ENCODE data around the gene GRB10.

The GRB10 gene

DNA sequence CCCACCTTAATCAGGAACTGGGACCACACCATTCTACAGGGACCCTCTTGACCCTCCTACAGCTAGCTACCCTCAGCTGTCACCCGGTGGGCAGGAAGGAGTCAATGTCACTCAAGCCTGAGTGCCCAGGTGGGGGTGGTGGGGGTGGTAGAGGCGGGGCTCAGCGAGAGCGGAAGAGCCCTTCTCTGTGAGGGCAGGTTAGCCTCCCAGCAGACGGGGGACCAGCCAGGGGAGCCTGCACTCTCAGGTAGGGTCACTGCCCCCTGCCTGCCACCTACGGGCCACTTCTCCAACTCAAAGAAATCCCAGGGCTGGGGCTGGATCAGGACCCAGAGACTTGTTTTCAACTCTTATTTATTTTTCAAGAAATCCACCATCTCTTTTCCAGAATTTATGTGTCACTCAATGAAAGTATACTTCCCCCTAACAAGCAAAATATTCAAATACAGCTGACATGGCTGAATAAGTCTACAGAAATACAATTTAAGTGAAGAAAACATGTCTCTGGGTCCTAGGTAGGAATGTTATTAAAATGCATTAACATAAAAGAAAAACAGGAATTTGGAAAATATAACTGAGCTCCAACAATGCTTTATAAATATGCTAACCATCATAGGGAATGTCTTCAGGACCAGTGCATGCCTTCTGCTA is 154.1 kb downstream of the GRB10 start:
- no peak for DNase-seq

DNA sequence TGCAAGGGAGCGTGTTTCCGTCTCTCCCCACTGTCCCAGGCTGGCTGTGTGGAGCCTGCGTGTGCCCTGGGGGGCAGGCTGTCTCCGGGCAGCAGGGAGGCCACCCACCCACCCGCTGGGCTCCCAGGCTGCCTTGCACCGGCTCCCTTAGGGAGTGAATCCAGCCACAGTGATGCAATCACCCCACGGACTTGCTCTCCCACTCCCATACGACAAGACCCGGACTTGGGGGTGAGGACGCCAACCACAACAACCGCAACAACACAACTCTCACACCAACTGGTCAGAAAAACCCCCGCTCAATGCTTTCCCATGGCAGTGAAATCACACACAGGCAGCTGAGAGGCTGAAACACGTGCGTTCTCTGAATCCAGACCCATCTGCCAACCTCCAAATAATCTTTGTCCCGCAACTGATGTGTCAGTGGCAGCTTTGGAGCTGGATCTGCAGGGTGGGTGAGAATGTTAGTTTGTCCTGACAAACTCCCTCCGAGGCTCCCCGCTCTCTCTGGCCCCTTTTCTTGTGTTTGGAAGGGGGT is 154.8 kb downstream of the GRB10 start:
- DNase-seq = no peak

DNA sequence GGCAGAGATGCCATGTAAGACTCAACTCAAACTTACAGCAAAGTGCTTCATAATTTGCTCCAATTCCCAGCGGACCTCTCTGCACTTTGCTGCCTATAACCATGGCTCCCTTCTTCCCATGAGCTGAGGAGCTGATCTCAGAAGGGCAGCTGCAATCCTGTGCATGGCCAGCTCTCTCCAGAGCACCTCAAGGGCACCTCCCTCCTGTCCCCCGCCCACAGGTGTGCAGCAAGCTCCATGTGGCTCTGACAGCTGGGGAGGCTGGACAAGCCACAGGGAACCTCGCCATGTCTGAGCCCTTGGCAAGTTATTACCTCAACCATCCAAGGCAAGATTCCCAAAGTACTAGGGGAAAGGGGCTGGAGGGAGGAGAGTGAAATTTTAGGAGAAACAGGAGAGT is 156.4 kb downstream of the GRB10 start:
- DNase-seq = no peak

DNA sequence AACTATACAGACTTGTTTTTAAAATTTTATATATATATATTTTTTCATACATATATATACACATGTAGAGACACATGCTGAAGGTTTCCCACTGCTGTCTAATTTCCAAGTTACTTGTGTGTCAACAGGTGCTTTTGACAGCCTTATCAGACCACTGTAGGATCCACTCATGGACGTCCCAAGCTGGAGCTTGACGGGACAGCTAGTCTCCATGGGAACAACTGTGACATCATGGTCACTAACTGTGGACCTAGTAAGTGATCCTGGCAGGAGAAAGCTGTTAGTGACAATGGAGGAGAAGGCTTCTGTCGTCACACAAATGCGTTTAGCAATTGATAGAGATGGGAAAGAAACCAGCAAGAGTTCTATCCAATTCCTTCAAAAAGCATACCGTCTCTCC is 157.3 kb downstream of the GRB10 start:
- no peak for DNase-seq

DNA sequence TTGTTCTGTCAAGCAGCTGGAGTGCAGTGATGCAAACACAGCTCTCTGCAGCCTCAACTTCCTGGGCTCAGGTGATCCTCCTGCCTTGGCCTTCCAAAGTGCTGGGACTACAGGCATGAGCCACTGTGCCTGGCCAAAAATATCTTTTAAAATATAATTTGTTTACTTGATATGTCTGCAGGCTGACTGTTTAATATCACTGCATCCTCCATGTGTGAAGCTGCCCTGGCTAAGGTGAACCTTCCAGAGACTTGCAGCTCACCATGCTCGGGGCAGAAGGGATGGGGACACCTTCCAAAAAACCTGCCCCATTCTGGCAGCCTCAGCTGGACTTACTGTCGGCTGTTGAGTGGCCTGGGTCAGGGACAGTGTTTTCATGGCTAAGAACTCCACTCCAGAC is 159.9 kb downstream of the GRB10 start:
- no peak for DNase-seq

DNA sequence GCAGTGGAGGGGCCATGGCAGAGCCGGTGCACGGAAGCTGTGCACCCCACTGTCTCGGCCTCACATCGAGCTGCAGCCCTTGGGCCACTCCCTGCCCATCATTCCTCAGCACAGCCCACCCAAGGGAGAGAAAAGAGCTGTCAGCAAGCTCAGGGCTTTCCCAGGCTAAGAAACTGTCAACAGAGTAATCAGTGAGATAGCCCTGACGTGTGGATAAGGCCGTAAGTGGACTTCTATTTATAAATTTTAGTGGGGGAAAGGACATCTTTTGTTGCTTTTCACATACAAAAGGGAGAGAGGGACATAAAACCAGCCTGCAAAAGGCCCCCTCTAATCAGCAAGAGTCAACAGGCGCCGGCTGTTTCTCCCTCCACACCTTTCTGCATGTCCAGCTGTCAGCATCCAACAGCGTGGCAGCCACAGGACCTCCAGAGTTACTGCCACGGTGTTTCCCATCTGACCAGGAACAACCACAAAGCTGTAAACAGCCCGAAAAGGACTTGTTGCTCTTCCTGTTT is 160.7 kb downstream of the GRB10 start:
- DNase-seq = no peak

DNA sequence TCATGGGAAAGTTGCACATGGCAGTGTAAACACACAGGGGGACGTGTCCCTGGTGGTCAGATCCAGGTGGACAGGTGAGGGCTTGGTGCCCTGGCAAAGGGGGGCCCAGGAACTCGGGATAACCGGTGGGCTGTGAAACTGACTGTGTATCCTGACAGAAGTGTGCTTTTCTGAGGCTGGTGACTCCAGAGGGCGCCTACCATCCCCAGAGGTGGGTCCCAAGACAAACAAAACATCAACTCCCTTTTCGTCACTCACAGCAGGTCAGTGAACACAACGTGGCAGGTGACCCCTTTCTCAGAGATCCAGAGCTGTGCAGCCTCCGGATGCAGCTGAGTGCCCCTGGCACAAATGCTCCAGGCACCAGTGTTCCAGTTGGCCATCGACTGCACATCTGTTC is 161.5 kb downstream of the GRB10 start:
- DNase-seq = no peak

DNA sequence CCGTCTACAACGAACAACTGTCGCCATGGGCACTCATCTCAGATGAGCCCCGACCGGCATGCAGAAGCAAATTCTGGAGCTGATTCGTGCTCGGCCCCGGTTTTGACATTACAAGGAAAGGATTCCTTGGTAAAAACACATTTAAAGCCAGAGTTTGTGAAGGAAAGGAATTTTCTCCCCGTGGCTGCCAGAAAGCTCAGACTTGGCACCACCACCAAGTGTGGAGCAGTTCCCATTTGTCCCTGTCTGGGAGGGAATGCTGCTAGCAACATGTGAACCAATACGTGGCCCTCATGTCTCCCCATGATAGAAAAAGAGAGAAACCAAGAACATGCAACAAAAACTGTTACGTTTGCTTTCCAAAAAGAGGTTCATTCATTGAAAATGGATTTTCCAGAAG is 162.3 kb downstream of the GRB10 start:
- no peak for DNase-seq

DNA sequence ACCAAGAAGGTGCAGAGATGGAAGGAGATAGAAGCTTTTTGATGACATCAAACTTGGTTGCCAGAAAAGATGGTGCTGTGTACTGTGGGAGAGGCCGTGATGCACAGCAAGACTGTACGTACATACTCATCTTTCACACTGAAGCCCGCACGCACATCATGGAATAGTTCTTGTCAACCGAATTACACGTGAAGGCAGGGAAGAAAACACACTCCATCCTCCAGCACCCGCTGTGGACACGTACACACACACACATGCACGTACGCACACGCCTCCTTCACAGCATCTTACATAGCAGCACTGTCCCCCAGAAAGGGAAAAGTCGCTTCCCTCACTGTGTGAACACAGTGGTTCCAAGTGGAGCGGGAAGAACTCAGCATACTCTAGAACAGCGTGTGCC is 163.0 kb downstream of the GRB10 start:
- DNase-seq = no peak

DNA sequence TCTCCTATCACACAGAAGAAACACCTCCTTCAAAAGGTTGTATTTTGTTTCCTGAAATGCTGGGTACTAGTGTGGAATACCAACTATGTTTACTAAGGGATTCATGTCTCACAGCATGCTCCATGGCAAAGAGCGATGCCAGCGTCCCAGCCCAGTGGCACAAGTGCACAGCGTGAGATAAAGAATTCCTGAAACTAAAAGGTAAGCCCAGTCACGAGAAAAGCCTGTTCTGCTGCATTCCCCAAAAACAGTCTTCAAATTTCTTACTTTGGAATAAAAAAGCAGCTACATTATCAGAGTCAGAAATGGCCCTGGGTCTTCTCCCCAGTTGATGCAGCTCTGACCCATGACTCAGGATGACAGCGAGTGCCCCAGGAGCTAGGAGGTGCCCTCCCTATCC is 164.4 kb downstream of the GRB10 start:
- no peak for DNase-seq

DNA sequence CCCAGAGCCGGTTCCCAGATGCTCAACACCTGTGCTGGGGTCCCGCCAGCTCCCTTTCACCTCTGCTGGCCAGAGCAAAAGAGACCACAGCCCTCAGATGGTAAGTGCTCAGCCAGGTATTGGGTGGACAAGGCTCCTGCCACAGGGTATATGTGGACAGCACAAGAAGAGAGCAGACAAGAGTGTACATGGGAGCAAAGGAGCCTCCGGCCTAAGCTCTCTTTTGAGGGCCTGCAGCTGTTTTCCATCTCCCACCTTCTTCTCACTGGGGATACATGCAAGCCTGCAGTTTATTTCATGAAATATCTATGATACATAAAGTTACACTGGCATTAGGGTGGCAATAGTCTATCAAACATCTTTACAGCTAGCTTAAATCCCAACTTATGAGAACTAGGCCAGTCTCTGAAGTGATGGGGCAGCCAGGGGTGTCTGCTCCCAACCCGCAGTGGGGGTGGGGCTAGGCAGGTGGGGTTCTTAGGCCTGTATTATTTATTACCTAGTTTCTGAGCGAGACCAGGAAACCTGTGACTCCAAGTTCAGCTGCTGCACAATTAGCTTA is 167.1 kb downstream of the GRB10 start:
- DNase-seq = no peak

DNA sequence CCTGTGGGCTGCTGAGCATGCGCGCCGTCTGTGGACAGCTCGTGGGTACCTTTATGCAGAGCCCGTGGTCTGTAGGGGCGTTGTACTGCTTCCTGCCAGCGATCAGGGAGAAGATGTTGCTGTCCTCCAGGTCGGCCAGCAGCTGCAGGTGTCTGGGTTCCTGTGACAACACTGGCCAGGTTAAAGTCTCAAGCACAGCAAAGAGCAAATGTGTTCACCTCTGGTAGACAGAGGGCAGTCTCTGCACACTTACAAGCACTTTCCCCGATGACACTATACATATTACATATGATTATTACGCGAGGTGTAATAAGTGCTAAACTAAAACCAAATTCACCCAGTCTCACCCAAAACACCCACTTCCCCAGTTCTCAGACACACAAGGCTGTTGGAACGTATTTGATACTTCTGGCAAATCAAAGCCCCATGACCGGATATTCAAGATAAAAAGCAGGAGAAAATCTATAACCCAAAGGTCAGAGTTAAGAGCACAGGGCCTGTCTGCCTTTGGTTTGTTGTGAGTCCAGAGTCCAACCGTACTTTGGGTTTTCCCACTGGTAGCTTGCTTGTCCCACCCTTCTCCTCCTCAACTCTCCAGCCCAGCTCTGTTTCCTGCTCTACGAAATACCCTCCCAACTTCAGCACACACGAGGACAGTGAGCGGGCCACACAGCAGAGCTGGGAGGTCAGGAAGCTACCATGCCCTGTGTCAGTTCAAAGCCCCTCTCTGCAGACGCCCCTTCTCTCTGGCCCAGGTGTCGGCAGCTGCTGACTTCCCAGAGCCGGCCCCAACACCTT is 167.8 kb downstream of the GRB10 start:
- DNase-seq = peak; percentile 6

DNA sequence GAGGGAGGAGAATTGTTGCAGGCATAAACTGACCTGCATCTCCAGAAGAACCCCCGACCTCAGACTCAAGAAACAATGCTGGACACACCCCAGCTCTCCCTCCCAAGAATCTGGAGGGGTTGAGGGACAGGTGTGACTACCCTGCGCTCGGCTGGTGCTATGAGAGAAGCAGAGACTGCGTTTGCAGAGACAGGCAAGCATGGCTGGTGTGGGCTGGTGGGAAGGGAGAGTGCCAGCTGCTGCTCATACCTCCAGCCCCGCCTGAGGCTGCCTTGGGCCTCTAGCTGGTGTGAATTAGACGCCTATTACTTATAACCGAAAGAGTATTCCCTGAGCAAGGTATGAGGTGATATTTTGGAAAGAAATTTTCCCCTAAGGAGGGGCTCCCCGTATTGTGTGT is 169.2 kb downstream of the GRB10 start:
- DNase-seq = no peak

DNA sequence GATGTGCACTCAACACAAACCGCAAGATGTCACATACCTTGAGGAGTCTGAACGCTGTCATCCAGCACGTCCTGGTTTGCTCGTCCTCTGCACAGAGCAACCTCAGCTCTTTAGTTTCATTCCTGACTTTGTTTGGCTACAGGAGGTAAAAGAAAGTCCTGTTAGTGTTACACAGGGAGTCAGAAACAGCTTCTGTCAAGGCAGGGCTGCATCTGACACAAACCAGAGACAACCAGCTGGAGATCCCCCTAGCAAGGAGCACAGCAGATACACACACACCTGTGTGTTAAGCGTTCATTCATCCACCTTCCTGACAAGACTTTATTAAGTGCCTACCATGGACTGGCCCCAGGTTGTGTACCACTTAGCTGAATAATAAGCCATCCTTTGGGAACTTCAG is 170.0 kb downstream of the GRB10 start:
- no peak for DNase-seq

DNA sequence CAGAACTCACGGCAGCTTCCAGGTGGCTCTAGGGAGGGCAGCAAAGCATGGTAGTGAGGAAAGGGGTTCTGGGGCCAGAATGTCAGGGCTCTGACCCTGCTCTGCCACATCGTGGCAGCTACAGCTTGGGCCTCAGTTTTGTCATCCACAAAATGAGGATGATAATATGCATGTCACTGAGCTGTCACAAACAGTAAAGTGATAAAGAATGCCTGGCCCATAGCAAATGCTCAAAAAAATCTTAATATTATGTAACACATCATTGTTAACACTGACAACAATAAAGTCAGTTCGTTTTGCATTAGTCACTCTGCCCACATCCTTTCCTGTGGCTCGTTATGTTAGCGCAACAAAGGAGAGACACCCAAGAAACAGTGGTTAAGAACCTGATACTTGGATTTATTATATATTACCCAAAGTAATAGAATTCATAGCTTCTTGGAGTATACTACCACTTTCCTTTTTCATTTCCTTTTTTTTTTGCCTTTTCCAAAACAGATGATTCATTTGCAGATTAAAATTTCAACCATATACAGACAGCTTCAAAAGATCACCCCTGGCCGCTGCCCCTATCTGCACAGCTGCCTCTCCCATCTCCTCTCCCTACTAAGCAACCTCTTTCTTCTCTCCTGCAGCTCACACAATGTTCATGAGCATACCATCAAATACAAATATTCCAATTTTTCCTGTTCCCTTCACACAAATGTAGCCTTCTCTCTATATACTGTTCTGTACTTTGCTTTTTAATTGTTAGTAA is 172.0 kb downstream of the GRB10 start:
- no peak for DNase-seq

DNA sequence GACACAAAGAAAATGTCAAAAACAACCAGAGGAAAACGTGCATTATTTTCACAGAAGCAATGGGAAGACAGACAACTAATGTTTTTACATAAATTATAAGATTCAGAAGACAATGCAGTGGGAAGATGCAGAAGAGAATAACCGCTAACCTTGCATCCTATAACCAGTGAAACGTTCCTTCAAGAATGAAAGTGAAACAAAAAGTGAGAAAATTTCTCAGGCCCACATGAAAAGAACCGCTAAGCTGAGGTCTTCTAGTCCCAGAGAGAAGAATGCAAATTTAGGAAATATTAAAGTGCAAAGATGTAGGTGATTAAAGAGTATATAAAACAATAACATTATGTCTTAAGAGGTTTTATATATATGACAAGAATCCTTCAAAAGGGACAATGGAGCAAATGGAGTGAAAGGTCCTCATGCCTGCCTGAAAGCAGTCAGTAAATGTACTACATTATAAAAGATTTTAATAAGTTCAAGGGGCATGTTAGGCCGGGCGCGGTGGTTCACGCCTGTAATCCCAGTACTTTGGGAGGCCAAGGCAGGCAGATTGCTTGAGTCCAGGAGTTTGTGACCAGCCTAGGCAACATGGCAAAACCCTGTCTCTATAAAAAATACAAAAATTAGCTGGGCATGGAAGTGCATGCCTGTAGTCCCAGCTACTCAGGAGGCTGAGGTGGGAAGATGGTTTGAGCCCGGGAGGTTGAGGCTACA is 174.3 kb downstream of the GRB10 start:
- DNase-seq = no peak

DNA sequence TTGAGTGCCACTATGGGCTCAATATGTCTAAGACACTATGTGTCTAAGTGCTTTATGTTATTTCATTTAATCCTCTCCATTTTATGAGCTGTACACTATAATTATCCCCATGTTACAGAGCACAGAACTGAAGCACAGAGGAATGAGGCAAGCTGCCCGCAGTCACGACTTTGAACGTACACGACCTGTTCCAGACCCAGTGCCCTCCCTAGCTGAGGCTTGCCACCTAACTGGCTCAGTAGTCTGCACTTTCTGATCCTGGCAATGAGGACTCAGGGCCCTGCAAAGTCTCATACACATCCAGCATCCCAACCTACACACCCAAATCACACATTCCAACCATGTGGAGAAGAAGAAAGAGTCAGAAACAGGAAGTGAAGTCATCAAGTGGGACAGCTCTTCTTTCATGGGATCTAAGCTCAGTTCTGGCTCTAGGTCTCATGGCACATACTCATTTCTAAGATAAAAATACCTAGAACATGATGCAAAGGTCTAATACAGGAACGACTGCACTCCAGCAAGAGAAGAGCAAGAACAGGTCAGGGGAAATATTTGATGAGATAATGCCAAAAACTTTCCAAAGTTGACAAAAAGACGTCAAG is 175.1 kb downstream of the GRB10 start:
- no peak for DNase-seq

DNA sequence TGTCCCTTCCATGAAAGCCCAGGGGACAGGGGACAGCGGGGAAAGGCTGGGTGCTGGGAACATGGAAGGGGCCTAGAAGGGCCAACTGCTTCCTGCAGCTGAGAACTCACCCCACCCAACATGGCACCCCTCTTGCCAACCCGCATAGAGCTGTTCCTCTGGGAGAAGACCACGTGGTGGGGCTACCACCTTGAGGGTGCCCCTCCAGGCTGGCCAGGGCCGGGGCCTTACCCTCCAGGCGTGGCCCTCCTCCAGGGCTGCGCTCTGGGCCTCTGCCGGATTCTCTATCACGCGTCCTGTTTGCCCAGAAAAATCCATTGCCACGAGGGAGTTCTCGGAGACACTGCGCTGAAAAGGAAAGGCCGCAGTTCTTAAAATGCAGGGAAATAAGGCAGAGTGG is 177.6 kb downstream of the GRB10 start:
- DNase-seq = no peak

DNA sequence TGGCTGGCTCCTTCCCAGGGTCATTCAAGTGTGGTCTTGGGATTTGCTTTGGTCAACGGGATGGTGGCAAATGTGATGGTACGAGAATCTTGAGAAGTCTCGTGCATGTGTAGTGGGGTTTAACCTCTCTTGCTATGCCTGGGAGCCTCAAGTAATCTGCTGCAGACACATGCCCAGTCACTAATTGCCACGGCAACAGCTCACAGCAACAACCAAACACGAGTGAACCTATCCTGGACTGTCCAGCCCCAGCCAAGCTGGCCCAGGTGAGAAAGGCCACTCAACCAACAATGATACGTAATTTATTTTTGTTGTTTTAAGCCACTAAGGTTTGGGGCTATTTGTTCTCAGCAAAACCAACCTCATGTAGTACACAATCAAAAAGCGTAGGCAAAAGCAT is 179.4 kb downstream of the GRB10 start:
- DNase-seq = no peak

DNA sequence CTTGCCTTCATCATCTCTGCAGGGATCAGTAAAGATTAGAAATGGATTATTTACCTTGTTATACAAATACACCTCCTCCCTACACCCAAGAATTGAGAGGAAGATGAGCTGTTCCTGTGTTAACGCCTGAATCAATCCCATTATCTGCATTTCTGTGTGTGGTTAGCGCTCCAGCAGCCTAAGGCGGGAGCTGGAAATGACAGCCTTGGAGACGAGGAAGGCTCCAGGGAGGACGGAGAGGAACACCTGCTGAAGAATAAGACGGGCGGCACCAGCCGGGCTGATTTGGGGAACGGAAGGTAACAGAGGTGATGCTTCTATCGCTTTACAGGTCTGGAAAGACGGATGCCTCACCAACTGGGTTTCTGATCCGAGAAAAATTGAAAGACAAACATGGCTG is 183.3 kb downstream of the GRB10 start:
- DNase-seq = no peak

DNA sequence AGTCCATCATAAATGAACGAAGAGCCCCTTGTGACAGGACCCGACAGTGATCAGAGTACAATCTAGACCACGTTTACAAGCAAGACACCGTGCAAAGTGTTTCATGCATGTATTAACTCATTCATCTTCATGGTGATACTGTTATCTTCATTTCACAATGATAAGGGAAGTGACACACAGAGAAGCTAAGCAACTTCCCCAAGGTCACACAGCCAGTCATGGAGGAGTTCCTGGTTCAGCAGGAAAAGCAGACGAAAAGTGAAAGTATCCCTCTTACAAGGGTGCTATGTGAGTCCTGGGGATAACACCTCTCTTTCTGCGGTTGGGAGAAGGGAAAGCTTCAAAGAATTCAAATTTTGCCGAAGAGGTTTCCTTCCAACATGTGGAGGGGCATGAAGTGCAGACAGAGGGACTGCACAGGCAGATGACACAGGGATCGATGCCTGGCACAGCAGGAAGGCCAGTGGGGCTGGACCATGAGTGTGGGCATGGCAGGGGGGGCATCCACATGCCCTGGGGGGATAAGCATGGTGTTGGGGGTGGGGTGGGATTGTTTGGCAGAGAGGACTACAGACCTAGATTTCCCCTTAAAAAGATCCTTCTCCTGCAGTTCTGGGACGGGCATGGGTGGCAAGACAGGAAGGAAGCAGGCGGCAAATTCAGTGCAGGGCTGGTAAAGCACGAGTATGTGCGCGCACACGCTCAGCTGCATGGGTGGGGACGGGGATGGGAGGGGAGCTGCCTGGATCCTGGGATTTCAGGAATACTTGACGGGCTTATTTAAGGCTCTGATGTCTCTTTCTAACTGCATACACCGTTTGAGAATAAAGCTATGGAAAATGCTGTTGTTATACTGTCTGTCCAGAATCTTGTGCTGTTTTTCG is 184.0 kb downstream of the GRB10 start:
- DNase-seq = no peak
